ENCODE results near the gene CCDC126. TPM values are rescaled to one million over a fixed set of nuclear protein-coding genes. Genes with fewer than 3 reads are reported as not detected.

Gene CCDC126
- total and polyA plus RNA-seq, 2 of the 8 experiments (the other 6 are each of a cell fraction or from before 2014, with no cell fraction given): 1.4 to 5.3 TPM

DNA sequence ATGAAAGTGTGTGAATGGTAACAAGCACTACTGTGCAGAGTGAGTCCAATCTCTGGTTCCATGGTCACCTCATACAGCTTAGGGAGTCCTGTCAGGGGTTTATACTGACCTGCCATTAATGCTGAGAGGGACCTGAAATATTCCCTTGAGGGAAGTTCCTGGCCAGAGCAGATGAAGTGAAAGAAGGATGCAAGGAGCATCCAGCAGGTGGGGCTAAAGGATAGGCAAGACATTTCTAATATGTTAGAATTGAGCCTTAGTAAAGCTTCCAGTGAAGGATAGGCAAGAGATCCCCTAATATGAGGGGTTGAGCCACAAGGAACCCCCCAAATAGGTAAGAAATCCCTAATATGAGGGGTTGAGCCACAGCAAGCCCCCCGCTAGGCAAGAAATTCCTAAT is 57.3 kb downstream of the CCDC126 start (continued):
- TF ChIP-seq, protein P1, sequence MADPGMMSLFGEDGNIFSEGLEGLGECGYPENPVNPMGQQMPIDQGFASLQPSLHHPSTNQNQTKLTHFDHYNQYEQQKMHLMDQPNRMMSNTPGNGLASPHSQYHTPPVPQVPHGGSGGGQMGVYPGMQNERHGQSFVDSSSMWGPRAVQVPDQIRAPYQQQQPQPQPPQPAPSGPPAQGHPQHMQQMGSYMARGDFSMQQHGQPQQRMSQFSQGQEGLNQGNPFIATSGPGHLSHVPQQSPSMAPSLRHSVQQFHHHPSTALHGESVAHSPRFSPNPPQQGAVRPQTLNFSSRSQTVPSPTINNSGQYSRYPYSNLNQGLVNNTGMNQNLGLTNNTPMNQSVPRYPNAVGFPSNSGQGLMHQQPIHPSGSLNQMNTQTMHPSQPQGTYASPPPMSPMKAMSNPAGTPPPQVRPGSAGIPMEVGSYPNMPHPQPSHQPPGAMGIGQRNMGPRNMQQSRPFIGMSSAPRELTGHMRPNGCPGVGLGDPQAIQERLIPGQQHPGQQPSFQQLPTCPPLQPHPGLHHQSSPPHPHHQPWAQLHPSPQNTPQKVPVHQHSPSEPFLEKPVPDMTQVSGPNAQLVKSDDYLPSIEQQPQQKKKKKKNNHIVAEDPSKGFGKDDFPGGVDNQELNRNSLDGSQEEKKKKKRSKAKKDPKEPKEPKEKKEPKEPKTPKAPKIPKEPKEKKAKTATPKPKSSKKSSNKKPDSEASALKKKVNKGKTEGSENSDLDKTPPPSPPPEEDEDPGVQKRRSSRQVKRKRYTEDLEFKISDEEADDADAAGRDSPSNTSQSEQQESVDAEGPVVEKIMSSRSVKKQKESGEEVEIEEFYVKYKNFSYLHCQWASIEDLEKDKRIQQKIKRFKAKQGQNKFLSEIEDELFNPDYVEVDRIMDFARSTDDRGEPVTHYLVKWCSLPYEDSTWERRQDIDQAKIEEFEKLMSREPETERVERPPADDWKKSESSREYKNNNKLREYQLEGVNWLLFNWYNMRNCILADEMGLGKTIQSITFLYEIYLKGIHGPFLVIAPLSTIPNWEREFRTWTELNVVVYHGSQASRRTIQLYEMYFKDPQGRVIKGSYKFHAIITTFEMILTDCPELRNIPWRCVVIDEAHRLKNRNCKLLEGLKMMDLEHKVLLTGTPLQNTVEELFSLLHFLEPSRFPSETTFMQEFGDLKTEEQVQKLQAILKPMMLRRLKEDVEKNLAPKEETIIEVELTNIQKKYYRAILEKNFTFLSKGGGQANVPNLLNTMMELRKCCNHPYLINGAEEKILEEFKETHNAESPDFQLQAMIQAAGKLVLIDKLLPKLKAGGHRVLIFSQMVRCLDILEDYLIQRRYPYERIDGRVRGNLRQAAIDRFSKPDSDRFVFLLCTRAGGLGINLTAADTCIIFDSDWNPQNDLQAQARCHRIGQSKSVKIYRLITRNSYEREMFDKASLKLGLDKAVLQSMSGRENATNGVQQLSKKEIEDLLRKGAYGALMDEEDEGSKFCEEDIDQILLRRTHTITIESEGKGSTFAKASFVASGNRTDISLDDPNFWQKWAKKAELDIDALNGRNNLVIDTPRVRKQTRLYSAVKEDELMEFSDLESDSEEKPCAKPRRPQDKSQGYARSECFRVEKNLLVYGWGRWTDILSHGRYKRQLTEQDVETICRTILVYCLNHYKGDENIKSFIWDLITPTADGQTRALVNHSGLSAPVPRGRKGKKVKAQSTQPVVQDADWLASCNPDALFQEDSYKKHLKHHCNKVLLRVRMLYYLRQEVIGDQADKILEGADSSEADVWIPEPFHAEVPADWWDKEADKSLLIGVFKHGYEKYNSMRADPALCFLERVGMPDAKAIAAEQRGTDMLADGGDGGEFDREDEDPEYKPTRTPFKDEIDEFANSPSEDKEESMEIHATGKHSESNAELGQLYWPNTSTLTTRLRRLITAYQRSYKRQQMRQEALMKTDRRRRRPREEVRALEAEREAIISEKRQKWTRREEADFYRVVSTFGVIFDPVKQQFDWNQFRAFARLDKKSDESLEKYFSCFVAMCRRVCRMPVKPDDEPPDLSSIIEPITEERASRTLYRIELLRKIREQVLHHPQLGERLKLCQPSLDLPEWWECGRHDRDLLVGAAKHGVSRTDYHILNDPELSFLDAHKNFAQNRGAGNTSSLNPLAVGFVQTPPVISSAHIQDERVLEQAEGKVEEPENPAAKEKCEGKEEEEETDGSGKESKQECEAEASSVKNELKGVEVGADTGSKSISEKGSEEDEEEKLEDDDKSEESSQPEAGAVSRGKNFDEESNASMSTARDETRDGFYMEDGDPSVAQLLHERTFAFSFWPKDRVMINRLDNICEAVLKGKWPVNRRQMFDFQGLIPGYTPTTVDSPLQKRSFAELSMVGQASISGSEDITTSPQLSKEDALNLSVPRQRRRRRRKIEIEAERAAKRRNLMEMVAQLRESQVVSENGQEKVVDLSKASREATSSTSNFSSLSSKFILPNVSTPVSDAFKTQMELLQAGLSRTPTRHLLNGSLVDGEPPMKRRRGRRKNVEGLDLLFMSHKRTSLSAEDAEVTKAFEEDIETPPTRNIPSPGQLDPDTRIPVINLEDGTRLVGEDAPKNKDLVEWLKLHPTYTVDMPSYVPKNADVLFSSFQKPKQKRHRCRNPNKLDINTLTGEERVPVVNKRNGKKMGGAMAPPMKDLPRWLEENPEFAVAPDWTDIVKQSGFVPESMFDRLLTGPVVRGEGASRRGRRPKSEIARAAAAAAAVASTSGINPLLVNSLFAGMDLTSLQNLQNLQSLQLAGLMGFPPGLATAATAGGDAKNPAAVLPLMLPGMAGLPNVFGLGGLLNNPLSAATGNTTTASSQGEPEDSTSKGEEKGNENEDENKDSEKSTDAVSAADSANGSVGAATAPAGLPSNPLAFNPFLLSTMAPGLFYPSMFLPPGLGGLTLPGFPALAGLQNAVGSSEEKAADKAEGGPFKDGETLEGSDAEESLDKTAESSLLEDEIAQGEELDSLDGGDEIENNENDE (IDR thresholded peaks at IDR 0.05; ENCODE audit: insufficient replicate concordance, low read length): no peak
- TF ChIP-seq ASH2L (IDR thresholded peaks at IDR 0.05; ENCODE audit: low read length) (no peak), CHD1 (IDR thresholded peaks at IDR 0.05; ENCODE audit: low read depth, low read length) (no peak), SIX5 (IDR thresholded peaks at IDR 0.05; ENCODE audit: low read depth, low read length) (no peak)
